ENCODE data around the gene ALDOA. TPM values are rescaled to one million over a fixed set of nuclear protein-coding genes. Genes with fewer than 3 reads are reported as not detected.

Gene ALDOA
- total and polyA plus RNA-seq, 4 donors = 265 to 1,371 (median 962) TPM

DNA sequence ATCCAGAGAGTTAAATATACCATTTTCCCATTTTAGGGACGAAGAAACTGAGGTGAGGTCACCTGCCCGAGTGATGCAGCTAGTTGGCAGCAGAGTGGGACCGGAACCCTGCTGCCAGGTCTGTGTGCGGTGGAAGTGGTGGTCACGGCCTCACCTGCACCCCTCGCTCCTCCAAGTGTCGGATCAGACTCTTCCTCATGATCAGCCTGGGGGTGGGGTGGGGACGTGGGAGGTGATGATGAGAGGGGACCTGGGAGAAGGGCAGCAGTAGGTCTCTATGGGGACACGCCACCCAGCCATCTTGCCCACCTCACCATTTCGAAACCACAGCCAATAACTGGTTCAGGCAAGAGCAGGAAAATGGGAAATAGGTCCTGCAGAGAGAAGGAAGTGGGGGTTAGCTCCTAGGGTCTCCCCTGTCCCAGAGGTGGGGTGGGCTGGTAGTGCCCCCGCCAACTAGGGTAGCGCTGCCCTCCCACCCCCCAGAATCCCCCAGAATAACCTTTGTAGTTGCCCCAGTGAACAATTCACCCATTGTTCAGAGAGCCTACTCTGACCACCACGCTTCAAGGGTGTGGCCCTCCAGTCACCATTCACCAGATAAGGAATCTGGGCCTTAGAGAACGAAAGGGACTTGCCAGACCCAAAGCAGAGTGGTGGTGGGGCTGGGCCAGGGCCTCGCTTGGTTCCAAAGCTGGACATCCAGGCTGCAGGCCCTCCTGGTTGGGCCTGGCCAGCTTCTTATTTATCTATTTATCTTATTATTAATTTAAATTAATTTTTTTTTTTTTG lies 42.7 kb downstream of the ALDOA start:
- Histone ChIP-seq H3K27ac (ENCODE audit: low read depth in 1 of 2, low read length in 1 of 2) (no peak overlapping the region), H3K4me3 (no peak overlapping the region), H3K9ac (ENCODE audit: insufficient read depth in 1 of 2, low read length in 2 of 2) (no peak overlapping the region), H3K27me3 (ENCODE audit: control insufficient read depth in 3 of 3, insufficient read depth in 3 of 3, low read length in 2 of 3) (no peaks in the 10 kb centered on the region), H3K36me3 (ENCODE audit: control insufficient read depth in 4 of 4, insufficient read depth in 4 of 4, low read length in 4 of 4) (peaks cover 4 to 37% (median 17%) of the 10 kb centered on the region in 4 donors), H3K9me3 (ENCODE audit: control insufficient read depth in 4 of 4, insufficient read depth in 3 of 4, low read length in 3 of 4) (no peaks in the 10 kb centered on the region), H3K4me1 (ENCODE audit: control insufficient read depth in 5 of 5, insufficient read depth in 5 of 5, low read length in 5 of 5) (peaks cover 0 to 2% (median 0%) of the 10 kb centered on the region in 5 donors)
- 82 to 84% methylated on average over 15 of the region's 15 CpGs for WGBS, 2 donors
- DNase-seq = no peak
- ATAC-seq (ENCODE audit: insufficient read depth, low FRiP score) = no peak
- TF ChIP-seq, protein P1, sequence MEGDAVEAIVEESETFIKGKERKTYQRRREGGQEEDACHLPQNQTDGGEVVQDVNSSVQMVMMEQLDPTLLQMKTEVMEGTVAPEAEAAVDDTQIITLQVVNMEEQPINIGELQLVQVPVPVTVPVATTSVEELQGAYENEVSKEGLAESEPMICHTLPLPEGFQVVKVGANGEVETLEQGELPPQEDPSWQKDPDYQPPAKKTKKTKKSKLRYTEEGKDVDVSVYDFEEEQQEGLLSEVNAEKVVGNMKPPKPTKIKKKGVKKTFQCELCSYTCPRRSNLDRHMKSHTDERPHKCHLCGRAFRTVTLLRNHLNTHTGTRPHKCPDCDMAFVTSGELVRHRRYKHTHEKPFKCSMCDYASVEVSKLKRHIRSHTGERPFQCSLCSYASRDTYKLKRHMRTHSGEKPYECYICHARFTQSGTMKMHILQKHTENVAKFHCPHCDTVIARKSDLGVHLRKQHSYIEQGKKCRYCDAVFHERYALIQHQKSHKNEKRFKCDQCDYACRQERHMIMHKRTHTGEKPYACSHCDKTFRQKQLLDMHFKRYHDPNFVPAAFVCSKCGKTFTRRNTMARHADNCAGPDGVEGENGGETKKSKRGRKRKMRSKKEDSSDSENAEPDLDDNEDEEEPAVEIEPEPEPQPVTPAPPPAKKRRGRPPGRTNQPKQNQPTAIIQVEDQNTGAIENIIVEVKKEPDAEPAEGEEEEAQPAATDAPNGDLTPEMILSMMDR (IDR thresholded peaks at IDR 0.05; ENCODE audit: control extremely low read depth, extremely low read depth) = no peak

DNA sequence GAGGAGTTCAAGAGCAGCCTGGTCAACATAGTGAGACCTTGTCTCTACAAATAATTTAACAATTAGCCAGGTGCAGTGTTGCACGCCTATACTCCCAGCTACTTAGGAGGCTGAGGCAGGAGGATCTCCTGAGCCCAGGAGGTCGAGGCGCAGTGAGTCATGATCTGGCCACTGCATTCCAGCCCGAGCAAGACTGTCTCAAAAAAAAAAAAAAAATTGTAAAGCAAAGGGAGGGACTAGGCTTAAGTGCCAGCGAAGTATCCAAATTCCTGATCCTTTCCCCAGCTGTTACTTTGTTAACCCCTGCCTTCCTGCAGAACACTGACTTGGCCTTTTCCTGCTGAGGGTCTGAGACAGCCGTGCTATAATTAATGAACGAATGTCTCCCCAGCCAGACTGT lies 45.1 kb downstream of the ALDOA start:
- Histone ChIP-seq H3K4me1 (ENCODE audit: control insufficient read depth in 5 of 5, insufficient read depth in 5 of 5, low read length in 5 of 5) (peaks cover 0 to 3% (median 0%) of the 10 kb centered on the region in 5 donors), H3K9me3 (ENCODE audit: control insufficient read depth in 4 of 4, insufficient read depth in 3 of 4, low read length in 3 of 4) (no peaks in the 10 kb centered on the region), H3K27ac (ENCODE audit: low read depth in 1 of 2, low read length in 1 of 2) (no peak overlapping the region), H3K27me3 (ENCODE audit: control insufficient read depth in 3 of 3, insufficient read depth in 3 of 3, low read length in 2 of 3) (no peaks in the 10 kb centered on the region), H3K36me3 (ENCODE audit: control insufficient read depth in 4 of 4, insufficient read depth in 4 of 4, low read length in 4 of 4) (peaks cover 0 to 37% (median 20%) of the 10 kb centered on the region in 4 donors), H3K9ac (ENCODE audit: insufficient read depth in 1 of 2, low read length in 2 of 2) (no peak overlapping the region), H3K4me3 (no peak overlapping the region)
- TF ChIP-seq, protein P1 (IDR thresholded peaks at IDR 0.05; ENCODE audit: control extremely low read depth, extremely low read depth) = no peak
- peak; percentile 47 to 73 (median 67) for DNase-seq
- ATAC-seq (ENCODE audit: insufficient read depth, low FRiP score) = no peak
- 69 to 78% methylated on average over 7 of the region's 7 CpGs for WGBS, 2 donors

DNA sequence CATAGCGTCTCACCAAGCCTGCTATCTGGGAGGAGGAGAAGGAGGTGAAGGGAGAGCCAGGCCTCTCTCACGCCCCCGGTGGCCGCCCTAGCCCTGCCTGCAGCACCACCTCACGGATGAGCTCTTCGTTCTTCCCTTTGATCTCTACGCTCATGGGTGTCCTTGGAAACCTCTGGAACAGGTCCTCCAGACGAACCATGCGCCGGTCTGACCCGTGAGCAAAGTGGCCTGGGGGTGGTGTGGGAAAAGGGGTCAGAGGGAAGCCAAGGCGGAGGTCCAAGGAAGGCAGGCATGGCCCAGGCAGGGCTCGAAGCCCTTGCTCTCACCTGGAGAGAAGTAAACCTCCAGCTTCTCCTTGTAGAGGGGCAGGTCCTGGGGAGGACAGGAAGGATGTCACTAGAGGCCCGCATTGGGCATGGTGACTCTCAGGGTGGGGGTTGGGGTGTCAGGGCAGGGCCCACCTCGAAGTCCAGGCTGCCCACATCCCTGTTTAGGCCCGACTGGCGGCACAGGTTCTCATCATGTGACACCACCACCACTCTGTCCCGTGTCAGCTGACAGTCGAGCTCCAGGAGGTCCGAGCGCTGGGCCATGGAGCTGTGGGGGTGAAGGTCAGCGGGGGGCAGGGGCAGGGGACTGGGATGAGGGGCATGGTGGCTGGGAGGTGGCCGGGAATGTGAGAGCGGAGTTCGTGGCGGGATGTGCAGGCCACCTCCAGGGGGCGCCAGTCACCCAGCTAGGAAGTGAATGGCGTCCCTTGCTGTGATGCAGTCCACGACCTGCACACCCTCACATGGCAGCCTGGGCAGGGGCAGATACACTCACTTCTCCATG lies 46.9 kb downstream of the ALDOA start:
- TF ChIP-seq, protein P1 (IDR thresholded peaks at IDR 0.05; ENCODE audit: control extremely low read depth, extremely low read depth) = peak; percentile 1
- H3K27me3 ChIP-seq (ENCODE audit: control insufficient read depth in 3 of 3, insufficient read depth in 3 of 3, low read length in 2 of 3) = no peaks in the 10 kb centered on the region
- peaks cover 0 to 45% (median 26%) of the 10 kb centered on the region in 4 donors for H3K36me3 ChIP-seq (ENCODE audit: control insufficient read depth in 4 of 4, insufficient read depth in 4 of 4, low read length in 4 of 4)
- no peaks in the 10 kb centered on the region for H3K9me3 ChIP-seq (ENCODE audit: control insufficient read depth in 4 of 4, insufficient read depth in 3 of 4, low read length in 3 of 4)
- H3K4me1 ChIP-seq (ENCODE audit: control insufficient read depth in 5 of 5, insufficient read depth in 5 of 5, low read length in 5 of 5) = peaks cover 0 to 3% (median 0%) of the 10 kb centered on the region in 5 donors
- no peak overlapping the region for H3K4me3 ChIP-seq
- H3K9ac ChIP-seq (ENCODE audit: insufficient read depth in 1 of 2, low read length in 2 of 2) = no peak overlapping the region
- WGBS, 2 donors = 84 to 87% methylated on average over 29 of the region's 29 CpGs
- ATAC-seq (ENCODE audit: insufficient read depth, low FRiP score) (peak; percentile 59), DNase-seq (peak in 2 of 3 donors; percentile 39 to 45)
- peak overlapping the region in 1 of 2 donors; percentile 0 for H3K27ac ChIP-seq (ENCODE audit: low read depth in 1 of 2, low read length in 1 of 2)
